ENCODE results near the gene SLC38A1.
A peak's percentile ranks its signal among the peaks of the same experiment; 100 is the strongest.
"Not testable (repeated sequence)": the region's sequence is repeated elsewhere in the genome, so short reads cannot be mapped to it uniquely, and the experiment has no call there.

SLC38A1 gene

GRCh38 chr12:46264057-46264456, 4.8 kb downstream of the SLC38A1 start:
- peak; percentile 34 for DNase-seq (ENCODE audit: low spot score)

GRCh38 chr12:46263140-46264016, 5.5 kb downstream of the SLC38A1 start:
- no peak for DNase-seq (ENCODE audit: low spot score)

- DNase-seq (ENCODE audit: low spot score): no peak
Measured at GRCh38 chr12:46261646-46262045, 7.2 kb downstream of the SLC38A1 start.

GRCh38 chr12:46260913-46261476, 7.8 kb downstream of the SLC38A1 start:
- peak; percentile 60 for DNase-seq (ENCODE audit: low spot score)

GRCh38 chr12:46260124-46260912, 8.5 kb downstream of the SLC38A1 start:
- DNase-seq (ENCODE audit: low spot score): peak; percentile 75

GRCh38 chr12:46259713-46260112, 9.1 kb downstream of the SLC38A1 start:
- no peak for DNase-seq (ENCODE audit: low spot score)

- no peak for DNase-seq (ENCODE audit: low spot score)
Measured at GRCh38 chr12:46259071-46259470, 9.8 kb downstream of the SLC38A1 start.

- DNase-seq (ENCODE audit: low spot score): no peak
Measured at GRCh38 chr12:46258129-46258528, 10.7 kb downstream of the SLC38A1 start.

- DNase-seq (ENCODE audit: low spot score): no peak
Measured at GRCh38 chr12:46256942-46257341, 11.9 kb downstream of the SLC38A1 start.

- no peak for DNase-seq (ENCODE audit: low spot score)
Measured at GRCh38 chr12:46253544-46254162, 15.2 kb downstream of the SLC38A1 start.

GRCh38 chr12:46251994-46252393, 16.8 kb downstream of the SLC38A1 start:
- DNase-seq (ENCODE audit: low spot score): not testable (repeated sequence)

- DNase-seq (ENCODE audit: low spot score): not testable (repeated sequence)
Measured at GRCh38 chr12:46249960-46250359, 18.9 kb downstream of the SLC38A1 start.

GRCh38 chr12:46246021-46246700, 22.7 kb downstream of the SLC38A1 start:
- DNase-seq (ENCODE audit: low spot score): no peak

- DNase-seq (ENCODE audit: low spot score): no peak
Measured at GRCh38 chr12:46244997-46245396, 23.8 kb downstream of the SLC38A1 start.

GRCh38 chr12:46244273-46244915, 24.4 kb downstream of the SLC38A1 start:
- DNase-seq (ENCODE audit: low spot score): no peak

GRCh38 chr12:46242569-46242968, 26.3 kb downstream of the SLC38A1 start:
- DNase-seq (ENCODE audit: low spot score): no peak

GRCh38 chr12:46240436-46240835, 28.4 kb downstream of the SLC38A1 start:
- no peak for DNase-seq (ENCODE audit: low spot score)

- no peak for DNase-seq (ENCODE audit: low spot score)
Measured at GRCh38 chr12:46238821-46239220, 30.0 kb downstream of the SLC38A1 start.

- no peak for DNase-seq (ENCODE audit: low spot score)
Measured at GRCh38 chr12:46237371-46238045, 31.3 kb downstream of the SLC38A1 start.

- no peak for DNase-seq (ENCODE audit: low spot score)
Measured at GRCh38 chr12:46234000-46234399, 34.8 kb downstream of the SLC38A1 start.

GRCh38 chr12:46233423-46233822, 35.4 kb downstream of the SLC38A1 start:
- DNase-seq (ENCODE audit: low spot score): no peak

Measured in kidney tubule cell (primary cell).